ENCODE results near the gene GOLGA6C. TPM values are rescaled to one million over a fixed set of nuclear protein-coding genes. Genes with fewer than 3 reads are reported as not detected.
A peak's percentile ranks its signal among the peaks of the same experiment; 100 is the strongest.
"Not testable (repeated sequence)": the region's sequence is repeated elsewhere in the genome, so short reads cannot be mapped to it uniquely, and the experiment has no call there.

GOLGA6C gene
- total RNA-seq, 2 donors from 2014 or later: not detected

- Mint-ChIP-seq H3K9me3 (no peaks in the 10 kb centered on the region), H3K36me3 (ENCODE audit: low read depth) (no peaks in the 10 kb centered on the region), H3K27ac (no peak overlapping the region), H3K27me3 (ENCODE audit: insufficient read depth) (peaks cover 8% of the 10 kb centered on the region), H3K4me3 (no peak overlapping the region), H3K4me1 (no peaks in the 10 kb centered on the region)
- no peak for DNase-seq
- H3K27me3 ChIP-seq (ENCODE audit: control insufficient read depth, insufficient read depth, low read length, poor library complexity, severe bottlenecking): no peaks in the 10 kb centered on the region
- no peaks in the 10 kb centered on the region for H3K36me3 ChIP-seq (ENCODE audit: control insufficient read depth, insufficient read depth, low read length)
- H3K9ac ChIP-seq (ENCODE audit: extremely low read depth, low read length, poor library complexity, severe bottlenecking): no peak overlapping the region
- H3K27ac ChIP-seq (ENCODE audit: low read depth, low read length): no peak overlapping the region
- TF ChIP-seq CTCF (conservative IDR thresholded peaks at IDR 0.05): no peak
- H3K4me3 ChIP-seq (ENCODE audit: low read length): no peak overlapping the region
- no peaks in the 10 kb centered on the region for H3K4me1 ChIP-seq (ENCODE audit: control insufficient read depth, insufficient read depth, low read length)
- 76 to 81% methylated on average over 4 to 5 of the region's 5 CpGs for WGBS, 2 experiments (ENCODE audit: insufficient coverage in 1 of 2, insufficient read length in 1 of 2)
- H3K9me3 ChIP-seq (ENCODE audit: control insufficient read depth, low read length): no peaks in the 10 kb centered on the region
These were observed 20.0 kb upstream of the GOLGA6C start for GRCh38 chr15:75238150-75238549.

GRCh38 chr15:75245741-75246140 is 12.4 kb upstream of the GOLGA6C start:
- not testable (repeated sequence) for H3K27me3 ChIP-seq (ENCODE audit: control insufficient read depth, insufficient read depth, low read length, poor library complexity, severe bottlenecking); H3K27ac ChIP-seq (ENCODE audit: low read depth, low read length); DNase-seq; H3K4me3 Mint-ChIP-seq; H3K4me1 ChIP-seq (ENCODE audit: control insufficient read depth, insufficient read depth, low read length); H3K9me3 ChIP-seq (ENCODE audit: control insufficient read depth, low read length); H3K9ac ChIP-seq (ENCODE audit: extremely low read depth, low read length, poor library complexity, severe bottlenecking); H3K36me3 ChIP-seq (ENCODE audit: control insufficient read depth, insufficient read depth, low read length); H3K27ac Mint-ChIP-seq; H3K27me3 Mint-ChIP-seq (ENCODE audit: insufficient read depth); H3K4me3 ChIP-seq (ENCODE audit: low read length); H3K9me3 Mint-ChIP-seq; H3K36me3 Mint-ChIP-seq (ENCODE audit: low read depth)
- peaks cover 22% of the 10 kb centered on the region for H3K4me1 Mint-ChIP-seq
- 93% methylated on average over 1 of the region's 1 CpG; no CpG with 5 or more reads in 1 of the 2 experiments for WGBS, 2 experiments (ENCODE audit: insufficient coverage in 1 of 2, insufficient read length in 1 of 2)

GRCh38 chr15:75248991-75249390 is 9.1 kb upstream of the GOLGA6C start:
- not testable (repeated sequence) for H3K27me3 ChIP-seq (ENCODE audit: control insufficient read depth, insufficient read depth, low read length, poor library complexity, severe bottlenecking)
- H3K4me1 Mint-ChIP-seq: peaks cover 38% of the 10 kb centered on the region

GRCh38 chr15:75249726-75250125 is 8.4 kb upstream of the GOLGA6C start:
- no peak overlapping the region for H3K9ac ChIP-seq (ENCODE audit: extremely low read depth, low read length, poor library complexity, severe bottlenecking)
- H3K36me3 Mint-ChIP-seq (ENCODE audit: low read depth): no peaks in the 10 kb centered on the region
- H3K27ac ChIP-seq (ENCODE audit: low read depth, low read length): no peak overlapping the region
- H3K4me3 Mint-ChIP-seq: no peak overlapping the region
- no peak for TF ChIP-seq CTCF (conservative IDR thresholded peaks at IDR 0.05)
- no peaks in the 10 kb centered on the region for H3K9me3 Mint-ChIP-seq
- H3K27ac Mint-ChIP-seq: no peak overlapping the region
- WGBS, 2 experiments (ENCODE audit: insufficient coverage in 1 of 2, insufficient read length in 1 of 2): 78% methylated on average over 3 of the region's 4 CpGs; no CpG with 5 or more reads in 1 of the 2 experiments
- no peaks in the 10 kb centered on the region for H3K27me3 ChIP-seq (ENCODE audit: control insufficient read depth, insufficient read depth, low read length, poor library complexity, severe bottlenecking)
- DNase-seq: no peak
- peaks cover 6% of the 10 kb centered on the region for H3K4me1 ChIP-seq (ENCODE audit: control insufficient read depth, insufficient read depth, low read length)
- no peaks in the 10 kb centered on the region for H3K36me3 ChIP-seq (ENCODE audit: control insufficient read depth, insufficient read depth, low read length)
- H3K4me3 ChIP-seq (ENCODE audit: low read length): no peak overlapping the region
- H3K4me1 Mint-ChIP-seq: peaks cover 38% of the 10 kb centered on the region
- no peaks in the 10 kb centered on the region for H3K27me3 Mint-ChIP-seq (ENCODE audit: insufficient read depth)
- H3K9me3 ChIP-seq (ENCODE audit: control insufficient read depth, low read length): no peaks in the 10 kb centered on the region

More at GRCh38 chr15:75248991-75249390, 9.1 kb upstream of the GOLGA6C start:
- H3K36me3 Mint-ChIP-seq (ENCODE audit: low read depth); DNase-seq; H3K9ac ChIP-seq (ENCODE audit: extremely low read depth, low read length, poor library complexity, severe bottlenecking); H3K36me3 ChIP-seq (ENCODE audit: control insufficient read depth, insufficient read depth, low read length); H3K4me3 Mint-ChIP-seq; H3K27ac Mint-ChIP-seq; H3K27me3 Mint-ChIP-seq (ENCODE audit: insufficient read depth); H3K9me3 Mint-ChIP-seq; H3K4me1 ChIP-seq (ENCODE audit: control insufficient read depth, insufficient read depth, low read length); H3K27ac ChIP-seq (ENCODE audit: low read depth, low read length); H3K9me3 ChIP-seq (ENCODE audit: control insufficient read depth, low read length): not testable (repeated sequence)
- peak overlapping the region; percentile 26 for H3K4me3 ChIP-seq (ENCODE audit: low read length)
- 74 to 93% methylated on average over 6 of the region's 6 CpGs for WGBS, 2 experiments (ENCODE audit: insufficient coverage in 1 of 2, insufficient read length in 1 of 2)

DNA sequence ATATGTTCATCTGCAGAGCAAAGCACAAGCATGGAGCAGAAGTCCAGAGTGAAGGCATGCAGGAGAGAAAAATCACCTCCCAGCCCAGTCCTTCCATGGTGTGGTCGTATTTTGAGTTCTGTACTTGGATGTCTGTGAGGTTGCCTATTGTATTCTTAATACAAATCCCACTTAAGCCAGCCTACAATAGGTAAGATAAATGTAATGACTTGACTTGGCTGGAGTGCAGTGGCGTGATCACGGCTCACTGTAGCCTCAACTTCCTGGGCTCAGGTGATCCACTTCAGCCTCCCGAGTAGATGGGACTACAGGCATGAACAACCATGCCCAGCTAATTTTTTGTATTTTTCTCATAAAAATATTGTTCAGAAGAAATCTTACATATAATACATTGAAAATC is 6.8 kb upstream of the GOLGA6C start:
- not testable (repeated sequence) for H3K9me3 Mint-ChIP-seq; H3K9ac ChIP-seq (ENCODE audit: extremely low read depth, low read length, poor library complexity, severe bottlenecking); H3K36me3 Mint-ChIP-seq (ENCODE audit: low read depth); H3K4me3 Mint-ChIP-seq; H3K27ac Mint-ChIP-seq; H3K4me3 ChIP-seq (ENCODE audit: low read length); H3K9me3 ChIP-seq (ENCODE audit: control insufficient read depth, low read length); DNase-seq; H3K27ac ChIP-seq (ENCODE audit: low read depth, low read length); H3K27me3 ChIP-seq (ENCODE audit: control insufficient read depth, insufficient read depth, low read length, poor library complexity, severe bottlenecking); H3K4me1 ChIP-seq (ENCODE audit: control insufficient read depth, insufficient read depth, low read length); H3K27me3 Mint-ChIP-seq (ENCODE audit: insufficient read depth); H3K36me3 ChIP-seq (ENCODE audit: control insufficient read depth, insufficient read depth, low read length)
- peaks cover 38% of the 10 kb centered on the region for H3K4me1 Mint-ChIP-seq
- 90% methylated on average over 3 of the region's 4 CpGs; no CpG with 5 or more reads in 1 of the 2 experiments for WGBS, 2 experiments (ENCODE audit: insufficient coverage in 1 of 2, insufficient read length in 1 of 2)

All from endodermal cell (in vitro differentiated cells).